GM21367 (cell line): ENCODE results near the gene SLCO4A1.

Experiments used
- ATAC-seq: cut with Tn5 transposase; IDR thresholded peaks from one replicate; pipeline ENCODE4 v1.9.1; 2021; ENCODE audit not compliant: unreplicated experiment

SLCO4A1 gene

GRCh38 chr20:62710221-62710885 is 68.0 kb downstream of the SLCO4A1 start:
- no peak for ATAC-seq

DNA sequence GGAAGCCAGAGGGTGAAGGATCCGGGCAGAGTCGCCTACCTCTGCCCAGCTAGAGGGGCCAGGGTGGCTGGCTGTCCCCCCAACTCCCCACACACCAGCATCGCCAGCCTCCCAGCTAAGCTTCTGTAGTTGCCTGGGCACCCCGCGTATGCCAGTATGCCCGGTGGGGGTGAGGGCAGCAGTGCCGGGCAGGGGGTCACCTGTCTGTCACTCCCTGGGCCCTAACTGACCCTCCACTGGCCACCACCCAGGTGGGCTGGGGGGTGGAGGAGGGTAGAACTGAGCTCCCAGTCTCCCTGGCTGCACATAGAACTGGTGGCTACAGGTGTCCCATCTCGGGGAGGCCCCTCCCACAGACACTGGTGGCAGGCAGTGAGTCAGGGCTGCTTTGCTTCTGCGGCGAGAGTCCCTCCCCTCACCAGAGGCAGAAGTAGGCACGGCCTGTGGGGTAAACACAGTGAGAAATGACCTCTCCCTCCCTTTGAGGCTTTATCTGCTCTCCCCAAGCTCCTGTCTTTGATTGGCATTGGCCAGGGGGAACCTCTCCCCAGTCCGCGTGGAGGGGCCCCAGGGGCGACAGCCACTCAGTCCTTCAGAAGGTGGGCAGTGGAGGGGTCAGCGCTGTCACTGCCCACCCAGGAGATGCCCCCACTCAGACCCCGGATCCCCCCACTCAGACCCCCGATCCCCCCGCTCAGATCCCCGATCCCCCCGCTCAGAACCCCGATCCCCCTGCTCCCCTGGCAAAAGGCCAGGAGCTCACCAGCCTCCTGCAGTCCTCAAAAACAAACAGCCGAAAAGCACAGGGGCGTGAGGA is 68.8 kb downstream of the SLCO4A1 start:
- no peak for ATAC-seq

- ATAC-seq = no peak
Measured at GRCh38 chr20:62711703-62712101, 69.4 kb downstream of the SLCO4A1 start.

GRCh38 chr20:62712606-62713005 is 70.3 kb downstream of the SLCO4A1 start:
- ATAC-seq = no peak

DNA sequence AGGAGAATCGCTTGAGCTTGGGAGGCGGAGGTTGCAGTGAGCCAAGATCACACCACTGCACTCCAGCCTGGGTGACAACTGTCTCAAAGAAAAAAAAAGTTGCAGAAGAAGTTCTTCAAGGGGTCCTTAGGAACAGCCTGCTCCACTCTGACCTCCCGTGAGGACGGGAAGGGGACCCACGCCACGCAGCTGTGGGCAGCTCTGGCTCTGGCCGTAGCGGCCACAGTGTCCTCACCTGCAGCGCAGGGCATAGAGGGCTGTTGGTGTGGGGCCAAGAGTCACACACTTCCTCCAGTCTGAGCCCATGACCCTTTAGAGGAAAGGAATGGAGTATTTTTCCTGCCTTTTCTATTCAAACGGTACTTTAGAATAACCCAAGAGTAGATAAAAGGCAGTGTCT is 71.7 kb downstream of the SLCO4A1 start:
- ATAC-seq = no peak

GRCh38 chr20:62714799-62715198 is 72.5 kb downstream of the SLCO4A1 start:
- ATAC-seq = no peak

DNA sequence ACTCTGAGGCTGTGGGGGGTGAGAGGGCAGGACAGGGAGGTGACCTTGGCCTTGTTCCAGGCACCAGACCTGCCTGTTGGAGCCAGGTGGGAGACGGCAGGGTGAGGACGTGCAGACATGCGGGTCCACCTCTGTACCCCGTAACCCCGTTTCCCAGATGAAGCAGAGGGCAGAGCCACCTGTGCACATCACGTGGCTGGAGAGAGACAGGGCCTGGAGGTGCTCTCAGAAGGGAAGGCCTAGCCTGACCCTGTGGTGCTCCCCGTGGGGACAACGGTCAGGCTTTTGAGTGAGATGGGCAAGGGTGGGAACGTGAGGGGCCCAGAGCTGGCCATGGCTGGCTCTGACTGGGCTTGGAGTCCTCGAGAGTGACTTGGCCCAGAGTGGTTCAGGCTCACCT is 72.9 kb downstream of the SLCO4A1 start:
- ATAC-seq = no peak

DNA sequence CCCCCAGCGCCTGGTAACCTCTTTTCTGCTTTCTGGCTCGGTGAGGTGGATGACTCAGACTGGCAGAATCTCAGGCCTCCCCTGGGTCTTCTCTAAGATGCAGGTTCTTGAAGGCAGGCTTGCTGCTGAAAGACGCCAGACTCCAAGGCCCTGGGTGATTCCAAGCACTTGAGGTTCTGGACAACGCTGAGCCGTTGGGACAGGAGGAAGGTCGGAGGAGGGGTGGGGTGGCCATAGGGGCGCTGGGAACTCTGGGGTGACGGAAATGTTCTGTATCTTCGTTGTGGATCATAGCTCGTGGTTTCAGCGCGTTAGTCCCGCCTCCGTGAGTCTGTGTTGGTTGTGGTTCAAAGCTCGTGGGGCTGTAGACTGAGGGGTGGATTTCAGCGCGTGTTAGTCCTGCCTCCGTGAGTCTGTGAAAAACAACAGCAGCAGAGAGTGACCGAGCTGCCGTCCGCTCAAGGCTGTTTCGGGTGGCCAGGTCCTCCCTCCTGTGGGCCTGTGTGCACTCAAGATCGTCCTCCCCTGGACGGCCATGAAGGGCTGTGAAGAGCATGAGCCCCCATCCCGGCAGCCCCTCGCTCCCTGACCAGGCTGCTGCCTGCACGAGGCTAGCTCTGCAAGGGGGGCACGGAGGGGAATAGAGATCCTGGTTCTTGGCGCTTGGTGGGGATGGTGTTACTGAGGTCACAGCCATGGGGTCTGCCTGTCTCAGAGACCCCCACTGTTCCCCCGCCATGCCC is 74.1 kb downstream of the SLCO4A1 start:
- no peak for ATAC-seq

GRCh38 chr20:62716941-62717310 is 74.6 kb downstream of the SLCO4A1 start:
- no peak for ATAC-seq

- no peak for ATAC-seq
Measured at GRCh38 chr20:62717933-62718332, 75.6 kb downstream of the SLCO4A1 start.

DNA sequence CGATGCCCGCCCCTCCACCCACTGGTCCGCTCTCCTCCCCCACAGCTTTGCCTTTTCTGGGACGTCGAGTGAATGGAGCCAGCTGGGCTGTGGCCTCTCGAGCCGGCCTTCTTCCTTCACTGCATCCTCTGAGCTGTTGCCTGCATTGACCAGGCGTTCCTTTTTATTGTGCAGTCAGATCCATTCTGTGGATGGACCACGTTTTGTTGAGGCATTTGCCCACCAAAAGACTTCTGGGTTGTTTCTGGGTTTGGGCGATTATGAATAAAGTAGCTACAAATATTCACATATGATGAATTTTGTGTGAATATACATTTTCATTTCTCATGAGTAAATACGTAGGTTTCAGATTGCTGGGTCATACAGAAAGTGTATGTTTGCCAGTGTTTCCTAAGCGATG is 76.2 kb downstream of the SLCO4A1 start:
- ATAC-seq = no peak

- ATAC-seq = no peak
Measured at GRCh38 chr20:62719250-62719935, 77.1 kb downstream of the SLCO4A1 start.
